ENCODE results near the gene CTCFL. TPM values are rescaled to one million over a fixed set of nuclear protein-coding genes. Genes with fewer than 3 reads are reported as not detected.

CTCFL gene
- total RNA-seq, 2 donors from 2014 or later = not detected

GRCh38 chr20:57449398-57450354 lies 75.3 kb downstream of the CTCFL start:
- WGBS, 2 donors = 57 to 73% methylated on average over 14 of the region's 14 CpGs
- DNase-seq = no peak
- H3K9me3 ChIP-seq = no peaks in the 10 kb centered on the region
- no peak overlapping the region for H3K4me3 ChIP-seq
- TF ChIP-seq CTCF (IDR thresholded peaks at IDR 0.05) = no peak
- no peak for TF ChIP-seq POLR2A (IDR thresholded peaks at IDR 0.05)
- H3K27ac ChIP-seq = no peak overlapping the region
- ATAC-seq = no peak
- no peaks in the 10 kb centered on the region for H3K27me3 ChIP-seq
- H3K4me1 ChIP-seq = no peaks in the 10 kb centered on the region
- H3K36me3 ChIP-seq (replicated peaks in 1 of 2; ENCODE audit: insufficient read depth in 1 of 2, low read depth in 2 of 2) = no peaks in the 10 kb centered on the region
- intact Hi-C loops (cut with DNase I) = loop anchor here (5.0 kb wide), 1 partner anchor 62 kb away; no protein-coding TSS in a partner anchor

GRCh38 chr20:57448764-57449354 lies 76.1 kb downstream of the CTCFL start:
- H3K27ac ChIP-seq = no peak overlapping the region
- no peak overlapping the region for H3K4me3 ChIP-seq
- H3K9me3 ChIP-seq = no peaks in the 10 kb centered on the region
- intact Hi-C loops (cut with DNase I) = loop anchor here (5.0 kb wide), 1 partner anchor 62 kb away; no protein-coding TSS in a partner anchor
- no peak for TF ChIP-seq POLR2A (IDR thresholded peaks at IDR 0.05)
- TF ChIP-seq CTCF (IDR thresholded peaks at IDR 0.05) = no peak
- no peaks in the 10 kb centered on the region for H3K27me3 ChIP-seq
- H3K36me3 ChIP-seq (replicated peaks in 1 of 2; ENCODE audit: insufficient read depth in 1 of 2, low read depth in 2 of 2) = no peaks in the 10 kb centered on the region
- H3K4me1 ChIP-seq = no peaks in the 10 kb centered on the region
- DNase-seq = no peak
- 72 to 79% methylated on average over 9 of the region's 9 CpGs for WGBS, 2 donors
- ATAC-seq = no peak

Other genes starting within 250 kb of the CTCFL start
- gene SPO11, start 195.3 kb downstream of the CTCFL start, total RNA-seq = not detected
- gene RAE1, start 173.9 kb downstream of the CTCFL start, total RNA-seq = 1 to 10 TPM; 4.9 to 9.9 TPM
- gene RBM38, start 133.7 kb downstream of the CTCFL start, total RNA-seq = 10 to 100 TPM in 1 of 2 donors, 1 to 10 TPM in 1; 5.6 to 12.7 TPM
- 10 to 100 TPM; 14.3 to 33.3 TPM for gene PCK1, start 36.0 kb upstream of the CTCFL start, total RNA-seq
- under 1 TPM in 1 of 2 donors, not detected in 1; 0.26 TPM for gene ZBP1, start 95.3 kb upstream of the CTCFL start, total RNA-seq
- 10 to 100 TPM; 22.7 to 23.9 TPM for gene PMEPA1, start 184.9 kb upstream of the CTCFL start, total RNA-seq